Panc1 (cell line): Measurements from ENCODE around the gene KRTAP4-6.

Source experiments
- POLR2AphosphoS5 ChIP-seq: IDR thresholded peaks from 2 replicates; pipeline ENCODE4 v1.6.1; 2012; ENCODE audit warnings: mild to moderate bottlenecking, low read depth, low read length, moderate library complexity
- SIN3A ChIP-seq: IDR thresholded peaks from 2 replicates; pipeline ENCODE4 v1.6.1; 2012; ENCODE audit warnings: low read depth, mild to moderate bottlenecking, low read length, moderate library complexity, borderline replicate concordance; ENCODE audit not compliant: insufficient read depth
- TCF7L2 ChIP-seq: IDR thresholded peaks from 2 replicates; pipeline ENCODE4 v1.6.1; 2011; ENCODE audit warnings: mild to moderate bottlenecking, low read depth, low read length, inconsistent platforms
- TF ChIP-seq, protein P1 (sequence below): fragments of 450-650 bp; IDR thresholded peaks from 2 replicates; pipeline ENCODE4 v1.5.1; 2017; ENCODE audit warnings: mild to moderate bottlenecking
- TF ChIP-seq, protein P2 (sequence below), 2 experiments: IDR thresholded peaks; 2 replicates each; pipeline ENCODE4 v1.6.1; 2011 to 2012; ENCODE audit warnings: low read depth in 2 of 2, control low read depth in 1 of 2, low read length in 1 of 2, mild to moderate bottlenecking in 1 of 2, moderate library complexity in 1 of 2; ENCODE audit not compliant: insufficient read depth in 1 of 2

DNA sequence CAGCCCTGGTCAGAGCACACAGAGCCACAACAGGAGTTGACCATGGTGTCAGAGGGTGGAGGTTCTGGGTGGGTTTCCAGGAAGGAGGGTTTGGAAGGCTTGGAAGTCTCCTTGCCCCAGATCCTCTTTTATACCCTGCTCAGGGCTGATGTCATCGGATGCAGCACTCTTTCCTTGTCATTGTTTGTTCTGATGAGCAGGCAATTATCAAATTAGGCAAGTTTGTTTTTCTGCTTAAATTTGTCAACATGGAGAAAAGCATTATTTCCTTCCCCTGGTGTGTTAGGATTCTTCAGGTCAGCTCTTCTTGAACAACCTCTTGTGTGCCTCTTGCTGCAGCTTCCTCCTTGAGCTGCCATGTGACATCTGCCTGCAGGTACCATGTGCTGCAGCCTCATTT, 20.3 kb upstream of the KRTAP4-6 start, which contains the start of gene KRTAP4-4:
- TF ChIP-seq, protein P1, sequence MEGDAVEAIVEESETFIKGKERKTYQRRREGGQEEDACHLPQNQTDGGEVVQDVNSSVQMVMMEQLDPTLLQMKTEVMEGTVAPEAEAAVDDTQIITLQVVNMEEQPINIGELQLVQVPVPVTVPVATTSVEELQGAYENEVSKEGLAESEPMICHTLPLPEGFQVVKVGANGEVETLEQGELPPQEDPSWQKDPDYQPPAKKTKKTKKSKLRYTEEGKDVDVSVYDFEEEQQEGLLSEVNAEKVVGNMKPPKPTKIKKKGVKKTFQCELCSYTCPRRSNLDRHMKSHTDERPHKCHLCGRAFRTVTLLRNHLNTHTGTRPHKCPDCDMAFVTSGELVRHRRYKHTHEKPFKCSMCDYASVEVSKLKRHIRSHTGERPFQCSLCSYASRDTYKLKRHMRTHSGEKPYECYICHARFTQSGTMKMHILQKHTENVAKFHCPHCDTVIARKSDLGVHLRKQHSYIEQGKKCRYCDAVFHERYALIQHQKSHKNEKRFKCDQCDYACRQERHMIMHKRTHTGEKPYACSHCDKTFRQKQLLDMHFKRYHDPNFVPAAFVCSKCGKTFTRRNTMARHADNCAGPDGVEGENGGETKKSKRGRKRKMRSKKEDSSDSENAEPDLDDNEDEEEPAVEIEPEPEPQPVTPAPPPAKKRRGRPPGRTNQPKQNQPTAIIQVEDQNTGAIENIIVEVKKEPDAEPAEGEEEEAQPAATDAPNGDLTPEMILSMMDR: no peak
- TF ChIP-seq TCF7L2: no peak
- TF ChIP-seq, protein P2, sequence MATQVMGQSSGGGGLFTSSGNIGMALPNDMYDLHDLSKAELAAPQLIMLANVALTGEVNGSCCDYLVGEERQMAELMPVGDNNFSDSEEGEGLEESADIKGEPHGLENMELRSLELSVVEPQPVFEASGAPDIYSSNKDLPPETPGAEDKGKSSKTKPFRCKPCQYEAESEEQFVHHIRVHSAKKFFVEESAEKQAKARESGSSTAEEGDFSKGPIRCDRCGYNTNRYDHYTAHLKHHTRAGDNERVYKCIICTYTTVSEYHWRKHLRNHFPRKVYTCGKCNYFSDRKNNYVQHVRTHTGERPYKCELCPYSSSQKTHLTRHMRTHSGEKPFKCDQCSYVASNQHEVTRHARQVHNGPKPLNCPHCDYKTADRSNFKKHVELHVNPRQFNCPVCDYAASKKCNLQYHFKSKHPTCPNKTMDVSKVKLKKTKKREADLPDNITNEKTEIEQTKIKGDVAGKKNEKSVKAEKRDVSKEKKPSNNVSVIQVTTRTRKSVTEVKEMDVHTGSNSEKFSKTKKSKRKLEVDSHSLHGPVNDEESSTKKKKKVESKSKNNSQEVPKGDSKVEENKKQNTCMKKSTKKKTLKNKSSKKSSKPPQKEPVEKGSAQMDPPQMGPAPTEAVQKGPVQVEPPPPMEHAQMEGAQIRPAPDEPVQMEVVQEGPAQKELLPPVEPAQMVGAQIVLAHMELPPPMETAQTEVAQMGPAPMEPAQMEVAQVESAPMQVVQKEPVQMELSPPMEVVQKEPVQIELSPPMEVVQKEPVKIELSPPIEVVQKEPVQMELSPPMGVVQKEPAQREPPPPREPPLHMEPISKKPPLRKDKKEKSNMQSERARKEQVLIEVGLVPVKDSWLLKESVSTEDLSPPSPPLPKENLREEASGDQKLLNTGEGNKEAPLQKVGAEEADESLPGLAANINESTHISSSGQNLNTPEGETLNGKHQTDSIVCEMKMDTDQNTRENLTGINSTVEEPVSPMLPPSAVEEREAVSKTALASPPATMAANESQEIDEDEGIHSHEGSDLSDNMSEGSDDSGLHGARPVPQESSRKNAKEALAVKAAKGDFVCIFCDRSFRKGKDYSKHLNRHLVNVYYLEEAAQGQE (IDR thresholded peaks at IDR 0.05; ENCODE audit: insufficient read depth in 1 of 2, low read depth in 2 of 2, low read length in 1 of 2): no peak
- no peak for TF ChIP-seq SIN3A
- TF ChIP-seq POLR2AphosphoS5: no peak
